IPS DF 4.7 (cell line): ENCODE data around the gene DLG2.

Experiments used
- DNase-seq: peaks from one replicate; pipeline ENCODE4 v3.0.0-alpha.2; 2013; ENCODE audit warnings: low spot score; ENCODE audit errors: extremely low read depth

DLG2 gene

DNA sequence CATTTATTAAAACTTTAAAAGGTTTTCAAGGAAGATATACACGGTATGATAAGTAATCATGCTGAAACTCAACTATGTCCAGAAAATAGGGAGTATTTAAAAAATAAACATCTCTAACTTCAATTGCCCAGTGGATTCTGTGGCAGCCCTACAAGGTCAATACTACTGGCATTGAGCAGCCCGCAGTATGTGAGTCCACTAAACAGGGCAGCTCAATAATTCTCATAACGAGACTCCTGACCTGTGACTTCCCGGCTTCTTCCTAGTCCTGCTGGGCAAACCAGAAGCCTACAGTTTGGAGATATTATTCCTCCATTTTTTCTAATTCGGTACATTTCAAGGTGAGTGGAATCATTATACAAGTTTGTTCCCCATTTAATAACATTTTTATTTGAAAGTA is 1760.5 kb downstream of the DLG2 start:
- DNase-seq = no peak

DNA sequence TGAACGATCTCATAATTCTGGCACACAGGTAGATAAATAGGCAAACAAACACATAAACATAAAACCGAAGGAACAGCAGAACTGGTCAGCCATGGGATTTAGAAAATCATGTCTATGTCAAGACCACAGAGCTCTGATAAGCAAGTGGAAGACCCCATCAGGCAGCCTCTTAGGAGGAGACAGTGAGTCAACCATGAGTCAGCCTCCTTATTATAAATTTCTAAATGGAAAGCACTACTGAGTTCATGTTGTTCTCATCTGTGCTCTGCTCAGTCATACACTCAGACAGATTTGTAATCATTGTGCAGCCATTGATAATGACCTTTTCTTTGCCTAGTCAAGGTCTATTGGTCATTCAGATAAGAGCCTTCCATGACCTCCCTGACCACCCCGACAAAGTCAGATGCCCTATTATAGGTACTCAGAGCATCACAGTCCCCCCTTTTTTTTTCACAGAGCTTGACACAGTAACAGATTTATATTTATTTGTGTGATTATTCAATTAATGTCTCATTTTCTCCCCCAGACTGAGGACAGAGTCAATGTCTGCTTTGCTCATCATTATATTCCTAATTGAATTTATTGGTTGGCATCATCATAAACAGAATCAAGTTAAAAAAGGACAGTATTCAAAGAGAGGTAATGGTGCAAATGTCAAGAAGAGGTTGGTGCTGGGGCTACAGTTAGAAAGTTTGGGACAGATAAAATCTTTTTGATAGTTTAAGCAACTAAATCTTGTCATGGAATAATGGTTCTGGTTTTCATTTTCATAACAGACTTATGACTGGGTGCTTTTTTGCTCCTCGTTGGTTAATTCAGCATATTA is 1761.3 kb downstream of the DLG2 start:
- no peak for DNase-seq

DNA sequence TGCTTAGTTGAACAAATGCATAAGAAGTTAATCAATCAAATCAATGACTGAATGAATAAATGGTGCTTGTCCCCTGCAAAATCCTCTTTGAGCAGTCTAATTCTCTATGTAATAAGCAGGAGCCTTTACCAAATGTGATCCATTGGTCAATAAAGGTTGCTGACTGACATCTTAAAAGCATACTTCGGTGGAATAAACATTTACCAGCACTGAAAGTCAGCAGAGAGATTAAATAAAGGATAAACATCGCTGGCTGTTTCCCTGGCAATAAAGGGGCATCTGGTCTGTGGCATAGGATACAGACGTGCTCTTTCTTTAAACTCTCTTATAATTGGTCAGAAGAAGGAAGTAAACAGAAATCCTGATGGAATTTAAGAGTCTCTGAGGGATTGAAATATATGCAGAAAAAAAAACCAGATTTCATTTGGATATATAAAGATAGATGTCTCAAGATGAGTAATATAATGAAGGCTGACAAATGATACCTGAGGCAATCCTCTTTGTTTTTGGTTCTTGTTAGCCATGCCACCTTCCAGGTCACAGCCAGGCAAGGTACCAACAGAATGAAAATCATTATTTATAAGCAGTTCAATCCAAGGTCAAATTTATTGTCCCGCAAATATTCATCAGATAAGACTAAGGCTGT is 1762.6 kb downstream of the DLG2 start:
- DNase-seq = no peak

DNA sequence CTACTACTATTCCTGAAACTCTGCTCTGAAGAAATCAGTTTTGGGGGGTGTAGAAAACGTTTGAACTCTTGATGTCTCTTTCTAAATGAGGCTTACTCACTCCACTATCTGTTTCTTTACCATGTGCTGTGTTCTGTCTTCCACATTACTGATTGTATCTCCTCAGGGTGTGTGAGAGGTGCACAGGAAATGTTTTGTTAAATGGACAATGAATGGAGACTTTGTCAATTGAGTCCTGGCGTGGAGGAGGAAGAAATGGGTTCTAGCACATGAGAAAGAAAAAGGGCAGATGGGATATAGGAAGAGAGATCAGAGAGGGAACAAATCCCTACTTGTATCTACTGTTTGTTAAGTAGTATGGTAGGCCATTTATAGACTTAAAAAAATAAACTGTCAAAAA is 1763.9 kb downstream of the DLG2 start:
- no peak for DNase-seq

DNA sequence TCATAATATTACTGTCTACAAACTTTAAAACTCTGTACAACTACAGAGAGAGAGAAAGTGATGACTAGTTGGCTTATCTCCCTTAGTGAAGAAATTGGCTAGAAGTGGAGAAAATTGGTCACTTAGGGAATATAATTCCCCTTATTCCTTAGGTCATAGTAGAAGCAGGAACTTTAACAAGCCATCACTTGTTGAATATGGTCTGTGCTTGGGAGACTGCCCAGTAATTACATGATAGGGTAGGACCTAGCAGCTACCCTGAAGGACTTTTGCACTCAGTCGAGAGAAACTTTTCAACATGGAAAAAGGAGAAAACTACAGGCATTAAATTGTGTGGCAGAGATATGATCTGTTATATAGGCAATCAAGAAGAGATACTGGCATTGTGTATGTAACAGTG is 1764.5 kb downstream of the DLG2 start:
- no peak for DNase-seq

DNA sequence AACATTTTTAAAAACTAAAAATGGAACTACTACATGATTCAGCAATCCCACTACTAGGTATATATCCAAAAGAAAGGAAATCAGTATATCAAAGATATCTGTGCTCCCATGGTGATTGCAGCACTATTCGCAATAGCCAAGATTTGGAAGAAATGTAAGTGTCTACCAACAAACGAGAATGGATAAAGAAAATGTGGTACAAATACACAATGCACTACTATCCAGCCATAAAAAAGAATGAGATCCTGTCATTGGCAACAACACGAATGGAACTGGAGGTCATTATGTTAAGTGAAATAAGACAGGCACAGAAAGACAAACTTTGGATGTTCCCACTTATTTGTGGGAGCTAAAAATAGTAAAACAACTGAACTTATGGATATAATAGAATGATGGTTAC is 1765.1 kb downstream of the DLG2 start:
- no peak for DNase-seq

DNA sequence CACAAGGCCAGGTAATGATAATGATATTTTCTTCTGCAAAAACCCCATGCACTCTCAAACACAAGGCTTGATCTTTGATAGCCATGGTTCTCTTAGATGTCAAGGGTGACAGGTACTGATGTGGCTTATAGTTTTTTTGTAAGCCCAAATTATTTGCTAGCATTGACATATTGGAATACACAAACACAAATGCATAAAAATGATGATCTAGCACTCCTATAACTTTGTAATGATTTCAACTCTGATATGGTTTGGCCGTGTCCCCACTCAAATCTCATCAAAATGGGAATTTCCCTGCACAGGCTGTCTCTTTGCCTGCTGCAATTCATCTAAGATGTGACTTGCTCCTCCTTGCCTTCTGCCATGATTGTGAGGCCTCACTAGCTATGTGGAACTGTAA is 1768.5 kb downstream of the DLG2 start:
- no peak for DNase-seq

DNA sequence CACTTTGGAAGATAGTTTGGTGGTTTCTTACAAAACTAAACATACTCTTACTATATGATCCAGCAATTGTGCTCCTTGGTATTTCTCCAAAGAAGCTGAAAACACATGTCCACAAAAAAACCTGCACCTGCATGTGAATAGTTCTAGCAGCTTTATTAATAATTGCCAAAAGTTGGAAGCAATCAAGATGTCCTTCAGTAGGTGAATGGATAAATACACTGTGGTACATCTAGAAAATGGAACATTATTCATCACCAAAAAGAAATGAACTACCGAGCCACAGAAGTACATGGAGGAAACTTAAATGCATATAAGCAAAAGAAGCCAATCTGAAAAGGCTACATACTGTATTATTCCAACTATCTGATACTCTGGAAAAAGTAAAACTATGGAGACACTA is 1771.9 kb downstream of the DLG2 start:
- no peak for DNase-seq

DNA sequence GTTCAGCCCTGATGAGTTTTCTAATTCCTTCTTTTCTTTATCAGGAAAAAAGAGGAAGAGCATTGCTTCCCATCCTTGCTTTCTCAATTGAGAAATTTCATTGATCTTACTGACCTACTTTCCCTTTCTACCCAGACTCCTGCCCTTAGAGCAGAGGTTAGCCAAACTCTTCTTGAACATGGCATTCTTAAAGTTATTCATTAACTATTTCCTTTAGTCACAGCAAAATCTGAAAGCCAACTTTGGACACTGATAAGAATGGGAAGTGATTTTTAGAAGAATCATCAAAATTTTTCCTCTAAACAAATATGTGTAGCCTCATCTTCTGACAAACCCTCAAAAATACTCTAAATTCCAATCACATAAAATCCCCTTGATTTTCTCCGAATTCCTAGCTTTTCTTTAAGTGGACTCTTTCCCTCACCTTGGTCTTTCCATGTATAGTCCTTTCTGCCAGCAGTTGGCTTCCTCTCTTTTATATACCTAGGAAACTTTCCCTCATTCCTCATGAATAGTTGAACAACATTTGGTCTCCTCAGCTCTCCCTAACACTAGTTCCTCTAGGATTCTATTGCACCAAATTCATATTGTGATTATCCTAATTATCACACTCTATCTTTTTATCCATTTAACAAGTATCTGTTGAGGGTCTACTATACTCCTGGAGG is 1774.2 kb downstream of the DLG2 start:
- DNase-seq = no peak

DNA sequence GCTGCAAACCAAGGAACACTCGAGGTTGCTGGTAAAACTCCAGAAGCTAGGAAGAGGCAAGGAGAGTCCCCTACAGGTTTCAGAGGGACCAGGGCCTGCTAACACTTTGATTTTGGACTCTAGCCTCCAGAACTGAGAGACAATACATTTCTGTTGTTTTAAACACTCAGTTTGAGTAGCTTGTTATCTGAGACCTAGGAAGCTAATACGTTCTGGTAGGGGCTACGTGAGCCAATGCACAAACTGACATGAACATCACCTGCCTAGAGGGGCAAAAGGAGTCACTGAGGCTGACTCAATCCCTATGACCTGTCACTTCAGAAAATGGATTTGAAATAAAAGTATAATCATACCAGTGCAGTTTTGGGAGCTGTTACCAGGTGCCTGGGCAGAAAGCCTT is 1775.1 kb downstream of the DLG2 start:
- DNase-seq = no peak

DNA sequence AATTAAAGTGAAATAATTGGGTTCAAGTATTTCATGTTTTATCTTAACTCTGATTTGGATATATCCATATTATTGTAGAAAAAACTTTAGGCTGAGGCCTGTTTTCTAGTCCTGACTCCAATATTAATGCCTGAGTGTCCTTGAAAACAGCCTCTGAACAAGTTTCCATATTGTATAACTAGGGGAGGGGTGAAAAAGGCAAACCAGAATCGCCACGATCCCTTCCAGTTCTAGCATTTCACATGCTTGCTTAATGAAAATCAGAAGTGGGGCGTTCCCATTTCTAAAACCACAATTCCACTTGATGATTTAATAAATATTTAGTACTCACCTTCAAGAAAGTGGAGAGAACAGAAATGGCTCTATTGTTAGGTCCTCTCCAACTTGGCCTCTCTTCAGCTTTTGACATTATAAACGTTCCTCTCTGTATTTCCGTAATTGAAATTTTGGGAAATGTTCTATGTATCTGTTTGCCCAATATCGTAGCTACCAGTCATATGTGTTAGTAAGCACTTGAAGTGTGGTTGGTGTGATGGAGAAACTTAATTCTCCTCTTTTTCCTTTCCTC is 1779.6 kb downstream of the DLG2 start:
- DNase-seq = no peak

DNA sequence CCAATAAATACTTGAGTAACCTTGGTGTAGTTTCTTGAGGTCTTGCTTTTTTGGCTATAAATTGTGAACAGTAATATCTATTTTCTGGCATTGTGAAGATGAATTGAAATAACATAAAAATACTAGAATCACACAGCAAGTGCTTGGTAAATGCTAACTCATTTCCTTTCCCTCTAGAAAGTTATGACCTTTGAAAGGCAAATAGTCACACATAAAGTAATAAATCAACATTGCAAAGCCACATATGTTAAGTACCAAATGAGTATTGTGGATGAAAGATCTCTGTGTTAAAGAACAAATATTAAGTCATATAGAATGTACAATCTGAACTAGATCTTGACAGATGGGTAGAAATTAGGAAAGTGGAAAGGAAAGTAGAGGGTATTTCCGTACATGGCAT is 1781.3 kb downstream of the DLG2 start:
- no peak for DNase-seq

DNA sequence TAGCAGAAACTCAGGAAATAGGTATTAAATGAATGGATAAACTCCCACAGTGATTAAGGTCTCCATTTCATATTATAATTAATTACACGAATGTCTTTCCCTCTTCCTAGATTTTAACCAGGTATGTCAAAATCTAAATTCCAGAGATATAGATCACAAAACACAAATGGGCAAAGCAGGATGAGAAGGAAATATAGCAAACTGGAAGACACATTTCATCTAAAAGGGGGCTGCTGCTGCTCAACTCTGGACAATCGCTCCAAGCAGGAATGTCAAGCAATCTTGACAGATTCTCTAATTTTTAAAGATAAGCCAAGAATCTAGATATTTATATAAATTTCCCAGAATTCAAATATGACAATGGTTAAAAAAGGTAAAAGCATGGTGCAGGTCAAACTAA is 1786.8 kb downstream of the DLG2 start:
- no peak for DNase-seq

DNA sequence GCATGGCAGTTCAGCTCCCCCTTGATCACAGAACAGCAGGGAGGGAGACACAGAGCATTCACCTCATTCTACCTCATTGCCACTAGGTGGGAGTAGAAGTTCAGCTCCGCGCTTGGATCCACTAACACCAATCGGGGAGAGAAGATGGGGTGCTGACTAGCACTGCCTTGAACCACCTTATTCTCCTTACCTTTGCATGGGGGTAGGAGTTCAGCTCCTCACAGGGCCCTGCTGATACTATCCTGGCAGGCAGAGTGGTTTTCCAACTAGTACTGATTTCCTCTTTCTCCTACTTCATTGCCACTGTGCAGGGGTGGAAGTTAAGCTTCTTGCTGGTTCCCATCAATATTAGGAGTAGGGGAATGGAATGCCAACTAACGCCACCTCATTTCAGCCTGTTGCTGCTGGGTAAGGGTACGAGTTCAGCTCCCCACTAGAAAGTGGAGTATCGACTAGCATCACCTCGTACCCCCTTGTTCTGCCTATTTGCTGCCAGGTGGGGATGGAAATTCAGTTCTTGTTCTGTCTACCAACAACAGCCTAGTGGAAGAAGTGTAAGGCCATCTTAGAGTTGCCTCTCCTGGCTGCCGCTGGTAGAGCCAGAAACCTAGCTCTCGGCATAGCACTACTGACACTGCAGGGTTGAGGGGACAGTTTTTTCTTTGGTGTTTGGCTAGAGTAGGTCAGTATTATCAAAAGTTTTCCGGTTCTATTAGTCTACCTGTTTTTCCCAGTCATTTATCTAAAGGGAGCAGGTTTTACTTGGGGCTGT is 1790.1 kb downstream of the DLG2 start:
- peak; percentile 60 for DNase-seq

DNA sequence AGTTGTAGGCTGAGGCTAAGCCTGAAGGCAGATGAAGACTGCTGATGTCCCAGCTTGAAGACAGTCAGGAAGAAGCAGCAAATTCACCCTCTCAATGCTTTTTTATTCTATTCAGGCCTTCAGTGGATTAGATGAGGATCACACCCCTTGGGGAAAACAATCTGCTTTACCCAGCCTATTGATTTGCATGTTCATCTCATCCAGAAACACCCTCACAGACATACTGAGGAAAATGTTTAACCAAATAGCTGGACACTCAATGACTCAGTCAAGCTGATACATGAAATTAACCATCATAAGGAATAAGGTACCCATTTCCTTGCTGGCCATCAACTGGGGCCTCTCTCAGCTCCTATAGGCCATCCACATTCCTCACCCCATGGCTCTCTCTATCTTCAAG is 1791.1 kb downstream of the DLG2 start:
- no peak for DNase-seq

DNA sequence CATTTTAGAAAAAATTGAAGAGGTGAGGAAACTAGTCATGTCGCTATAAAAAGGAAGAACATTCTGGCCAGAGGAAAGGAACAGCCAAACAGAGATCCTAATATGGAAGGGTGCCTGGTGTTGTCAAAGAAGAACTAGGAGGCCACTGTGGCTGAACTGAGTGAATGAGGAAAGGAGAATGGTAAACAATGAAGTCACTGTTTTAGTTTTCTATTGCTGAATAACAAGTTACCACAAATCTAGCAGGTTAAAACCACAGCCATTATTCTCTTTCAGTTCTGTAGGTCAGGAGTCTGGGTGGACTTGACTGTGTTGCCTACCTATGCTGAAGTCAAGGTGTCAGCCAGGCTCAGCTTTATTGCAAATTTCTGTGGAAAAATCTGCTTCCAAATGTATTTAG is 1791.7 kb downstream of the DLG2 start:
- no peak for DNase-seq

DNA sequence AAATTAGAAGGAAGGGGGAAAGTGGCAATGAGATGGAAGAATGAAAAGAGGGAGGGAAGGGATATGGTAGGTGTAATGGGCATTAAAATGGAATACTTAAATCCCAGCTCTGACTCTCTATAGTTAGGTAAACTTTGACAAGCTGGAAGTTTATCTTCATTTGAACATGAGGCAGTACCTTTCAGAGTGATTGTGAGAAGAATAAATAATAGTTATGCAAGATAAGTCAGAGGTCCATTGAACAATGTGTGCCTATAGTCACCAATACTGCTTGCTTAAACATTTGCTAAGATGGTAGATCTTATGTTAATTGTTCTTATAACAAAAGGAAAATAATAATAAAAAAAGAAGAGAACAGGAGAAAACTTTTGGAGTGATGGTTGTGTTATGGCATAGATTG is 1795.2 kb downstream of the DLG2 start:
- DNase-seq = no peak

DNA sequence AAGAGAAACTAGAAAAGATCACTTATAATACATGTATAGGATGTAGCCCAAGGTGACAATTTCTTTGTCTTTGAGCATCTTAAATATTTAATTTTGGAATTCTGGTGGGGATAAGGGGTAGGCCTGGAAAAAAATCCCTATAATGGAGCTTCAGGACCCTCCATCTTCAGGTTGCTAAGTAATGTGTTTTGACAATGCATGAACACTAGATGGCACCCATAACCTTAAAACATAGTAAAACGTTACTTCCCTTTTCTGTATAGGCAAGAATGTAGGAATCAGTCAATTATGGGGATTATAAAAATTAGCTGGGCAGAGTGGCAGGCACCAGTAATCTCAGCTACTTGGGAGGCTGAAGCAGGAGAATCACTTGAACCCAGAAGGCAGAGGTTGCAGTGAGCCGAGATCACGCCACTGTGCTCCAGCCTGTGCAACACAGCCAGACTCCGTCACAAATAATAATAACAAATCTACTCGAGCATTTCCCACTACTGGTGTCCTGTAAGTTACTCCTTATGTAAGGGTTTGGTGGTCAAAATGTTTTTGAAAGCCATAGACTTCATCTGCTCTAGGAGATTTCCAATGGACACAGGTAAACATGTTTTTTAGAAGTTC is 1799.1 kb downstream of the DLG2 start:
- DNase-seq = peak; percentile 28

DNA sequence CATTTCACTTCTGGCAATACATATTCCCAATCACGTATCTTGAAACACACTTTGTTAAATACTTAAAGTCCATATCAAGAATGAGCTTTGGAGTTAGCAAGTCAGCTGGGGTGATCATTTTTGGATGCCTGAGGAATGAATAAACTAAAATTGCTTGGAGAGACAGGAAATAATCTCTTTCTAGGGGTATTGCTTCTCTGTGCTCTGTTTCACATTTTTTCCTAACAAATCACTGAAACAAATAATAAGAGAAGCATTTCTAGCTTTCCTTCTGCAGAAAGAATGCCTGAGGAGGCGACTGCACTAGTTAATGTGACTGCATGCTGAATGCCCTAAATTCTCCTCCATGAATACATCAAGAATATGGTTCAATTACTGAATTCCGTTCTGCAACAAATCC is 1799.6 kb downstream of the DLG2 start:
- no peak for DNase-seq

DNA sequence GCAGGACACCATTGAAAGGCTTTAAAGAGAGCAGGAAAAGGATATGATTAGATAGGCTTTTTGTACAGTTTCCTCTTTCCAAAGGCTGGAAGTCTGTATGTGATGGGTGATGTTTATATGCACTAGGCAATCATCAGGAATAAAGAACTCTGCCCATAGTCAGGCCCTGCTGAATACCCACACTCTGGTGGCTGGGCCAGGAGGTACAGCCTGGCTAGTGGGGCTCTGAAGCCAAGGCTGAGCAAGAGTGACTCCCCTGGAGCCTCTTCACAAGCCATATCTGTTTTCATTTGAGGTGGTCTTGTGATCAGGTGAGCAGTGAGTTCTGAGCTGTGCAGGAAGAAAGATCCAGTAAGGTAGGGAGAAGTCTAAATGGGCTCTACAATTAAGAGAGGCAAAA is 1801.1 kb downstream of the DLG2 start:
- DNase-seq = no peak

DNA sequence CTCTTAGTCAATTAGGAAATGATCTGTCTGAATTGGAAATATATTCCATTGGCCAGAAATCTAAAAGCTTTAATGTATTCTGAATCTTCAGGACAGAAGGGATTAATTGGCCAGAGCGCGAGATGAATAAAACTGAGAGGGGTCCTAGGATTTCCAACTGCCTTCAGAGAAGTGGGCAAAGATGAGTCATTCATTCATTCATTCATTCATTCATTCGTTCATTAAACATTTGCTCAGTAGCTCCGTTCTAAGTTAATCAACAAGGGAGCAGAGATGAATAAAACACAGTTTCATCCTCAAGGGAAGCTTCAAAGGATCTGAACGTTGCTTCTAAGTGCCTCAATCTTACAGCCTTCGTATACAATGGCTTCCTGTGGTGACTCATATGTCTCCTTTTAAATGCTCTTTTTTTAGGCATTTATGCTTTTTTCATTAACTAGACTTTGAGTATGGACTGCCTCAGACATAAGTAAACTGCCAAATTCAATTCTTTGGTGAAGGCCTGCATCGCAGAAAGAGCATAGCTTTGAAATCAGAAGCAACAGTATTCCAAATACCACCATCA is 1803.6 kb downstream of the DLG2 start:
- no peak for DNase-seq
